Activated CD8-positive, alpha-beta T cell treated with anti-CD3 and anti-CD28 coated beads for 36 hours (primary cell): ENCODE data around the gene ADAMTS2. TPM values are rescaled to one million over a fixed set of nuclear protein-coding genes. Genes with fewer than 3 reads are reported as not detected.

ENCODE experiments used
- ATAC-seq: fragments of 200-7000 bp; cut with Tn5 transposase; one replicate; pipeline ENCODE4 v1.10.0; 2021; ENCODE audit warnings: mild to moderate bottlenecking, moderate library complexity
- CTCF ChIA-PET: fragments of 350-600 bp; sonication (Branson Sonifier 250); formaldehyde crosslinking; loops from one replicate; lab custom pipeline; 2021; ENCODE audit warnings: antibody characterized with exemption; lab: Charles Lee
- POLR2A ChIA-PET: fragments of 350-600 bp; sonication (Branson Sonifier 250); formaldehyde crosslinking; loops from one replicate; lab custom pipeline; 2021; ENCODE audit warnings: antibody characterized with exemption; lab: Charles Lee
- DNase-seq: peaks from one replicate; pipeline ENCODE4 v3.0.0-alpha.2; 2020
- H3K27ac Mint-ChIP-seq: one replicate; pipeline ENCODE4 v1.8.0; 2021; ENCODE audit warnings: mild to moderate bottlenecking, mixed read lengths
- H3K27me3 Mint-ChIP-seq: one replicate; pipeline ENCODE4 v1.8.0; 2021; ENCODE audit warnings: mixed read lengths
- H3K36me3 Mint-ChIP-seq: one replicate; pipeline ENCODE4 v1.8.0; 2021; ENCODE audit warnings: low read depth, mixed read lengths
- H3K4me1 Mint-ChIP-seq: one replicate; pipeline ENCODE4 v1.8.0; 2021; ENCODE audit warnings: low read depth, mixed read lengths
- H3K4me3 Mint-ChIP-seq: one replicate; pipeline ENCODE4 v1.8.0; 2021; ENCODE audit warnings: mild to moderate bottlenecking, moderate library complexity, mixed read lengths
- H3K9me3 Mint-ChIP-seq: one replicate; pipeline ENCODE4 v1.8.0; 2021; ENCODE audit warnings: mixed read lengths
- CTCF ChIP-seq: fragments of 200-600 bp; IDR thresholded peaks from one replicate; pipeline ENCODE4 v1.8.0; 2022; ENCODE audit warnings: antibody characterized with exemption, mild to moderate bottlenecking
- intact Hi-C: fragments of 100-400 bp; cut with micrococcal nuclease; formaldehyde crosslinking; loops from one replicate; pipeline ENCODE4 v1.10.0; 2022
- total RNA-seq, 2 experiments: library from RNA; stranded (reverse); gene quantifications; one replicate each; pipeline ENCODE4 v1.2.3, GENCODE V29; 2021

ADAMTS2 gene
- total RNA-seq, 2 experiments from 2014 or later = not detected

- H3K36me3 Mint-ChIP-seq = peaks cover 72% of the 10 kb centered on the region
- H3K27me3 Mint-ChIP-seq = no peaks in the 10 kb centered on the region
- intact Hi-C loops = no loop called here
- ATAC-seq (no peak), DNase-seq (no peak)
- H3K27ac Mint-ChIP-seq = no peak overlapping the region
- no peak overlapping the region for H3K4me3 Mint-ChIP-seq
- no peaks in the 10 kb centered on the region for H3K4me1 Mint-ChIP-seq
- TF ChIP-seq CTCF = no peak
- peaks cover 65% of the 10 kb centered on the region for H3K9me3 Mint-ChIP-seq
- POLR2A ChIA-PET = interaction anchor here (0.9 kb wide), 1 partner anchor 19 kb away, joined by 3 read pairs; the partner anchor contains the start of gene ZNF354C
- CTCF ChIA-PET = no interaction called here
These were observed 265.9 kb downstream of the ADAMTS2 start for GRCh38 chr5:179079165-179079987.

DNA sequence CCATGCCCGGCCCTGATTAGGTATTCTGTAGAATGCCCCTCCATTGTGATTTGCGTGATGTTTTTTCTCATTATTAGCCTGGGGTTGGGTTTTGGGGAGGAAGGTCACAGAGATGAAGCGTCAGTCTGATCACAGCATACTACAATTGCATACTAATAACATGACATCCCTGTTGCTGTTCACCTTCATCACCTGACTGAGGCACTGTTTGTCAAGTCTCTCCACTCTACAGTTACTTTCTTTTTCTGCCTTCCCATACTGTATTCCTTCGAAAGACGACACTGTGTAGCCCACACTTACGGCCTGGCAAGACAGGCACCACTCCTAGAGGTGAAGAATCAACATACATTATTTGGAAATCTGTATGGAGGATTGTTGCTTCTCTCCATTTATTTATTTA lies 279.6 kb downstream of the ADAMTS2 start:
- TF ChIP-seq CTCF = no peak
- no peak for ATAC-seq
- Mint-ChIP-seq H3K9me3 (peaks cover 48% of the 10 kb centered on the region), H3K27me3 (no peaks in the 10 kb centered on the region), H3K4me3 (no peak overlapping the region), H3K4me1 (peaks cover 15% of the 10 kb centered on the region), H3K27ac (no peak overlapping the region), H3K36me3 (peaks cover 94% of the 10 kb centered on the region)
- CTCF ChIA-PET = no interaction called here
- DNase-seq = no peak
- intact Hi-C loops = no loop called here
- POLR2A ChIA-PET = no interaction called here

DNA sequence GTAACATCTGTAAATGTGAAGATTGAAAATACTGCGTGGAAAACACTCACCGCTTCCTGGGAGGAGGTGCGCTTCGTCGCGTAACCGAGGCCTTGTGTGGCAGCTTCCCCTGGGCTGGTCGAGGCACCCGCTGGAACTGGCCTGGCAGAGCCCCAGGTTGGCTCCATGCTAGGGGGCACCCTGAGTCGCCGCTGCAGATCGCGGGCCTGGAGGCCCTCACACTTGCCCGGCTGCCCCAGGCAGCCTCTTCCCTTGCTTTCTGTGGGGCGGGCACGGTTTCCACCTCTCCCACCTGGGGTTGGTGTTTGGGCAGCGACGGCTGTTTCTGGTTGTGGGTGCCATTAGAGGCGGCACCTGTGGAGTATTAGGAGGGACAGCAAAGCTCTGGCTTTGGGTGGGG lies 284.2 kb downstream of the ADAMTS2 start:
- ChIA-PET CTCF (interaction anchor here (1.0 to 1.2 kb wide), 2 partner anchors 107 to 330 kb away, joined by 3 to 4 read pairs; partner anchors contain the start of gene ZNF354A), POLR2A (interaction anchor here (0.6 to 1.4 kb wide), 3 partner anchors 12 to 1329 kb away, joined by 3 to 4 read pairs (median 4); partner anchors contain the start of gene ZNF354B)
- H3K4me1 Mint-ChIP-seq = peaks cover 20% of the 10 kb centered on the region
- ATAC-seq (no peak), DNase-seq (peak; percentile 2)
- peak overlapping the region; percentile 83 for H3K4me3 Mint-ChIP-seq
- peaks cover 62% of the 10 kb centered on the region for H3K36me3 Mint-ChIP-seq
- no peak for TF ChIP-seq CTCF
- peak overlapping the region; percentile 85 for H3K27ac Mint-ChIP-seq
- intact Hi-C loops = no loop called here
- H3K9me3 Mint-ChIP-seq = peaks cover 24% of the 10 kb centered on the region
- no peaks in the 10 kb centered on the region for H3K27me3 Mint-ChIP-seq

Other genes with a start within 250 kb of the ADAMTS2 start
- 10 to 100 TPM; 22.5 to 24.7 TPM for gene RUFY1, start 205.1 kb upstream of the ADAMTS2 start, total RNA-seq